PC-9 (cell line): ENCODE measurements around the gene ATP6V1A. TPM values are rescaled to one million over a fixed set of nuclear protein-coding genes. Genes with fewer than 3 reads are reported as not detected.

Experiments used
- BruUV-seq: library from RNA; stranded (reverse); fragments of 400-500 nt; replicated peaks from 2 replicates; lab custom pipeline; 2021; lab: Mats Ljungman, UMichigan
- CTCF ChIA-PET: fragments of 300-600 bp; sonication (Branson Sonifier 250); formaldehyde crosslinking; loops from one replicate; lab custom pipeline; 2022; ENCODE audit warnings: antibody characterized with exemption; lab: Charles Lee
- POLR2A ChIA-PET: fragments of 300-600 bp; sonication (Branson Sonifier 250); formaldehyde crosslinking; loops from one replicate; lab custom pipeline; 2022; ENCODE audit warnings: antibody characterized with exemption; ENCODE audit not compliant: unreplicated experiment; lab: Charles Lee
- DNase-seq, 2 experiments: peaks; one replicate each; pipeline versions ENCODE4 v3.0.0 to v3.0.0-alpha.2; 2015 to 2022; ENCODE audit warnings: mixed read lengths in 1 of 2
- H2AFZ ChIP-seq: fragments of 200-600 bp; sonication (generic); 2 replicates; pipeline ENCODE4 v1.8.1; 2017; ENCODE audit warnings: antibody characterized with exemption
- H3F3A ChIP-seq: fragments of 200-600 bp; sonication (generic); 2 replicates; pipeline ENCODE4 v1.8.1; 2017; ENCODE audit warnings: antibody characterized with exemption, mild to moderate bottlenecking, low read depth; ENCODE audit not compliant: insufficient read depth
- H3K27ac ChIP-seq: fragments of 200-600 bp; sonication (generic); 2 replicates; pipeline ENCODE4 v1.6.1; 2016; ENCODE audit warnings: mixed run types
- H3K27me3 ChIP-seq: fragments of 200-600 bp; sonication (generic); 2 replicates; pipeline ENCODE4 v1.6.1; 2016; ENCODE audit warnings: low read depth, mixed run types; ENCODE audit not compliant: insufficient read depth
- H3K36me3 ChIP-seq: fragments of 200-600 bp; sonication (generic); 2 replicates; pipeline ENCODE4 v1.6.1; 2016; ENCODE audit warnings: low read depth, mixed run types
- H3K4me1 ChIP-seq: fragments of 200-600 bp; sonication (generic); replicated peaks from 2 replicates; pipeline ENCODE4 v1.6.1; 2016; ENCODE audit warnings: mixed run types; ENCODE audit not compliant: insufficient read depth
- H3K4me2 ChIP-seq: fragments of 200-600 bp; sonication (generic); 2 replicates; pipeline ENCODE4 v1.6.1; 2017; ENCODE audit warnings: mixed run types
- H3K4me3 ChIP-seq: fragments of 200-600 bp; sonication (generic); 2 replicates; pipeline ENCODE4 v1.6.1; 2016; ENCODE audit warnings: mixed run types
- H3K79me2 ChIP-seq: fragments of 200-600 bp; sonication (generic); 2 replicates; pipeline ENCODE4 v1.6.1; 2017; ENCODE audit warnings: low read depth, mixed run types
- H3K9me2 ChIP-seq: fragments of 200-600 bp; sonication (generic); 2 replicates; pipeline ENCODE4 v1.8.1; 2017; ENCODE audit warnings: mild to moderate bottlenecking; ENCODE audit not compliant: insufficient read depth
- H3K9me3 ChIP-seq: fragments of 200-600 bp; sonication (generic); 2 replicates; pipeline ENCODE4 v1.8.1; 2016; ENCODE audit warnings: low read depth; ENCODE audit not compliant: insufficient read depth
- H4K20me1 ChIP-seq: fragments of 200-600 bp; sonication (generic); 2 replicates; pipeline ENCODE4 v1.8.1; 2017; ENCODE audit not compliant: insufficient read depth
- EZH2 ChIP-seq: fragments of 200-600 bp; sonication (generic); IDR thresholded peaks from 2 replicates; pipeline ENCODE4 v1.8.0; 2017; ENCODE audit warnings: antibody characterized with exemption, low read depth
- intact Hi-C: fragments of 100-400 bp; cut with micrococcal nuclease; formaldehyde crosslinking; loops from one replicate; pipeline ENCODE4 v1.10.0; 2022; ENCODE audit not compliant: unreplicated experiment
- total RNA-seq: library from RNA; stranded (reverse); gene quantifications from 2 replicates; pipeline ENCODE4 v1.2.3, GENCODE V29; 2021
- TF ChIP-seq, protein P1 (sequence below): fragments of 200-600 bp; sonication (generic); conservative IDR thresholded peaks from 2 replicates; pipeline ENCODE4 v1.6.1; 2017; ENCODE audit warnings: mixed run types, antibody characterized with exemption, mild to moderate bottlenecking, moderate library complexity

ATP6V1A gene
- total RNA-seq, 1 experiment from 2014 or later = 75.1 TPM

DNA sequence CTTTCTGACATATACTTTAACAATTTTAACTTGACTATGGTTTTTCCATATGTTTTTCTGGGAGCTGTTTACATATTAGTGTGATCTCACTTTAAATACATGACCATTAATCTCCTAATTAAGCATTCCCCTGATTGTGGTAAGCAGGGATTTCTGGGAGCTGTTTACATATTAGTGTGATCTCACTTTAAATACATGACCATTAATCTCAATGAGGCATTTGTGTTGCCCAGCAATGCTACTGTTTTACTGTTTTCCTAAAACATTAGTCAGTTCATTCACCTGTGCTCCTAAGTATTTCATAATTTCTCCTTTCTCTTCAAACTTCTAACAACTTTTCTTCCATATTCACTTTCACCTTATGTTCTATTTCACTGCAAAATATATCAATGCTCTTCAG, 88.1 kb downstream of the ATP6V1A start:
- BruUV-seq = no TSS peak
- Histone ChIP-seq H3K27me3 (no peaks in the 10 kb centered on the region), H2AFZ (peak overlapping the region; percentile 30; the same call in 1 of the 2 replicates), H3K27ac (peak overlapping the region; percentile 26; the same call in 1 of the 2 replicates), H3K4me2 (peak overlapping the region; percentile 62), H3K79me2 (no peaks in the 10 kb centered on the region), H3K9me2 (no peaks in the 10 kb centered on the region), H3K4me1 (peaks cover 29% of the 10 kb centered on the region), H3F3A (peaks cover 22% of the 10 kb centered on the region; the same call in 1 of the 2 replicates), H3K36me3 (no peaks in the 10 kb centered on the region), H3K4me3 (peak overlapping the region; percentile 45; the same call in 1 of the 2 replicates), H4K20me1 (no peaks in the 10 kb centered on the region), H3K9me3 (no peaks in the 10 kb centered on the region)
- intact Hi-C loops = loop anchor here (10.0 kb wide), 1 partner anchor 320 kb away; no protein-coding TSS in a partner anchor
- no peak for TF ChIP-seq EZH2
- peak in 1 of 2 experiments; percentile 77 for DNase-seq
- ChIA-PET CTCF (interaction anchor here (0.6 to 0.7 kb wide), 2 partner anchors 116 to 326 kb away, joined by 3 to 5 read pairs; no protein-coding TSS in a partner anchor), POLR2A (interaction anchor here (0.8 kb wide), 1 partner anchor 76 kb away, joined by 10 read pairs; no protein-coding TSS in a partner anchor)

DNA sequence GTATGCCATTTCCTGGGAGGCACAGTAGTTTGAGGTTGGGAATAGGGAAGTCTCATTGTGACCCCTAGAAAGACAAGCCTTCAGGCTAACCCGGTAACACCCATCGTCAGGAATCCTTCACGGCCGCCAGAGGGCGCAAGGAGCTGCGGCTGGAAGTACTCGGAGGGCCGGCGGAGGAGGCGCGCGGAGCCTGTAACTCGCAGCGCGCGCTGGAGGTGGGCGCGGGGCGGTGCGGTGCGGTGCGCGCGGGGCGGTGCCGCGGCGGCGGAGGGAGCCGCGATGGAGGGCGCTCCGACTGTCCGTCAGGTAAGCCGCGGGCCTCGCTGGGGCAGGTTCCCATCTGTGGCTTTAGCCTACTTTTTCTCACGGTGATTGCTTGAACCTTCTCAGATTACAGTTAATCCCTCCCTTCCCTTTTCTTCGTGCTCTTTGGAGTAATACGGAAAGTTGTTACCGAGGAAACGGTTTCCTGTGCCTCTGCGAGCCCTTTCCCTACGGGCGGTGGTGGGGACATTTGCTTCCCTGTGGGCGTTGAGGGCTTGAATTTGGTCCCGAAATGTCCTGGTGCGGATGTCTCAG, 91.9 kb downstream of the ATP6V1A start, which contains the start of gene GRAMD1C:
TSS of gene GRAMD1C (plus strand) at position 158 of the 579 bp plus-strand sequence. CDS start at position 280, 122 bp downstream.
- H3F3A ChIP-seq = peaks cover 13% of the 10 kb centered on the region; the same call in 1 of the 2 replicates
- peak within 1 kb of the TSS; percentile 89 for H3K4me2 ChIP-seq
- no TSS peak for BruUV-seq
- intact Hi-C loops = loop anchor here (1.0 to 10.0 kb wide), 4 partner anchors 75 to 316 kb away; no protein-coding TSS in a partner anchor
- no peaks in the 10 kb centered on the region for H4K20me1 ChIP-seq
- no peaks in the 10 kb centered on the region for H3K9me3 ChIP-seq
- H3K79me2 ChIP-seq = no peaks in the 10 kb centered on the region
- TF ChIP-seq, protein P1, sequence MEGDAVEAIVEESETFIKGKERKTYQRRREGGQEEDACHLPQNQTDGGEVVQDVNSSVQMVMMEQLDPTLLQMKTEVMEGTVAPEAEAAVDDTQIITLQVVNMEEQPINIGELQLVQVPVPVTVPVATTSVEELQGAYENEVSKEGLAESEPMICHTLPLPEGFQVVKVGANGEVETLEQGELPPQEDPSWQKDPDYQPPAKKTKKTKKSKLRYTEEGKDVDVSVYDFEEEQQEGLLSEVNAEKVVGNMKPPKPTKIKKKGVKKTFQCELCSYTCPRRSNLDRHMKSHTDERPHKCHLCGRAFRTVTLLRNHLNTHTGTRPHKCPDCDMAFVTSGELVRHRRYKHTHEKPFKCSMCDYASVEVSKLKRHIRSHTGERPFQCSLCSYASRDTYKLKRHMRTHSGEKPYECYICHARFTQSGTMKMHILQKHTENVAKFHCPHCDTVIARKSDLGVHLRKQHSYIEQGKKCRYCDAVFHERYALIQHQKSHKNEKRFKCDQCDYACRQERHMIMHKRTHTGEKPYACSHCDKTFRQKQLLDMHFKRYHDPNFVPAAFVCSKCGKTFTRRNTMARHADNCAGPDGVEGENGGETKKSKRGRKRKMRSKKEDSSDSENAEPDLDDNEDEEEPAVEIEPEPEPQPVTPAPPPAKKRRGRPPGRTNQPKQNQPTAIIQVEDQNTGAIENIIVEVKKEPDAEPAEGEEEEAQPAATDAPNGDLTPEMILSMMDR = peak; percentile 86
- TF ChIP-seq EZH2 = no peak
- H3K27ac ChIP-seq = no peak within 1 kb of the TSS
- no peaks in the 10 kb centered on the region for H3K27me3 ChIP-seq
- H3K36me3 ChIP-seq = no peaks in the 10 kb centered on the region
- DNase-seq = peak; percentile 72 to 85
- H3K9me2 ChIP-seq = no peaks in the 10 kb centered on the region
- peak within 1 kb of the TSS; percentile 64; the same call in 1 of the 2 replicates for H3K4me3 ChIP-seq
- ChIA-PET POLR2A (interaction anchor here (0.7 kb wide), 1 partner anchor 9 kb away, joined by 21 read pairs; no protein-coding TSS in a partner anchor), CTCF (interaction anchor here (0.5 to 1.0 kb wide), 7 partner anchors 40 to 687 kb away, joined by 4 to 11 read pairs (median 7); no protein-coding TSS in a partner anchor)
- peak within 1 kb of the TSS; percentile 89 for H2AFZ ChIP-seq
- peaks cover 14% of the 10 kb centered on the region for H3K4me1 ChIP-seq

DNA sequence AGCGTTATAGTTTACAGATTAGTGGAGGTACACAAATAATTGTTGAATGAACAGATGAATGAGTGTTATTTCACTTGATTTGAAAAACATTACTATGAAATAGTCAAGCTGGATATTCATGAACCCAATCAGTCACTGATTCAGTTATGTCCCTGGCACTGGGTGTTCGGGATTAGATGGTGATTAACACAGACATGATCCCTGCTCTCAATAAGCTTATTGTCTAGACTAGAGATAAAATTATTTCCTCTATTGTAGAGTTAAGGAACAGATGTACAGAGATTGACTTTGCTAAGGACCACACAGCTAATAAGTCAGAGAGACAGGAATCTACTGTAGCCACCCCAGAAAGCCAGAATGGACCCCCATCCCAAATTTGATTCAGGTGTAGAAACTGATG, 92.7 kb downstream of the ATP6V1A start:
- peak overlapping the region; percentile 89 for H3K4me2 ChIP-seq
- H3K36me3 ChIP-seq = no peaks in the 10 kb centered on the region
- BruUV-seq = no TSS peak
- H3K9me2 ChIP-seq = no peaks in the 10 kb centered on the region
- peaks cover 13% of the 10 kb centered on the region; the same call in 1 of the 2 replicates for H3F3A ChIP-seq
- intact Hi-C loops = loop anchor here (2.0 to 10.0 kb wide), 3 partner anchors 95 to 315 kb away; no protein-coding TSS in a partner anchor
- ChIA-PET CTCF (no interaction called here), POLR2A (no interaction called here)
- H3K4me3 ChIP-seq = peak overlapping the region; percentile 64; the same call in 1 of the 2 replicates
- no peaks in the 10 kb centered on the region for H4K20me1 ChIP-seq
- no peak for DNase-seq
- no peaks in the 10 kb centered on the region for H3K9me3 ChIP-seq
- no peaks in the 10 kb centered on the region for H3K27me3 ChIP-seq
- TF ChIP-seq, protein P1 = no peak
- no peak for TF ChIP-seq EZH2
- H3K79me2 ChIP-seq = no peaks in the 10 kb centered on the region
- peaks cover 11% of the 10 kb centered on the region for H3K4me1 ChIP-seq
- H3K27ac ChIP-seq = no peak overlapping the region
- peak overlapping the region; percentile 89 for H2AFZ ChIP-seq
